Measurements from ENCODE around the gene PCDHGA8.
"Not testable (repeated sequence)": the region's sequence is repeated elsewhere in the genome, so short reads cannot be mapped to it uniquely, and the experiment has no call there.

PCDHGA8 gene

DNA sequence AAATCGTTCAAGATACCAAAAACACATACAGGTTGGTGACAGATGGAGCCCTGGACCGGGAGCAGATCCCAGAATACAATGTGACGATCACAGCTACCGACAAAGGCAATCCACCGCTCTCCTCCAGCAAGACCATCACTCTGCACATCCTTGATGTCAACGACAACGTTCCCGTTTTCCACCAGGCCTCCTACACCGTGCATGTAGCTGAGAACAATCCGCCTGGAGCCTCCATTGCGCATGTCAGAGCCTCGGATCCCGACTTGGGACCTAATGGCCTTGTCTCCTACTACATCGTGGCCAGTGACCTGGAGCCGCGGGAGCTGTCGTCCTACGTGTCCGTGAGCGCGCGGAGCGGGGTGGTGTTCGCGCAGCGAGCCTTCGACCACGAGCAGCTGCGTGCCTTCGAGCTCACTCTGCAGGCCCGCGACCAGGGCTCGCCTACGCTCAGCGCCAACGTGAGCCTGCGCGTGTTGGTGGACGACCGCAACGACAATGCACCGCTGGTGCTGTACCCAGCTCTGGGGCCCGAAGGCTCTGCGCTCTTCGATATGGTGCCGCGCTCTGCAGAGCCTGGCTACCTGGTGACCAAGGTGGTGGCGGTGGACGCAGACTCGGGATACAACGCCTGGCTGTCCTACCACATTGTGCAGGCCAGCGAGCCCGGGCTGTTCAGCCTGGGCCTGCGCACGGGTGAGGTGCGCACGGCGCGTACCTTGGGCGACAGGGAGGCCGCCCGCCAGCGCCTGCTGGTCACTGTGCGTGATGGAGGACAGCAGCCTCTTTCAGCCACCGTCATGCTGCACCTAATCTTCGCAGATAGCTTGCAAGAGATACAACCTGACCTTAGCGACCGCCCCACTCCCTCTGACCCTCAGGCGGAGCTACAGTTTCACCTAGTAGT, 20.6 kb upstream of the PCDHGA8 start:
- no peak for DNase-seq

- DNase-seq: no peak
Measured at GRCh38 chr5:141373673-141374317, 18.6 kb upstream of the PCDHGA8 start, which contains the start of gene PCDHGA6. Gene PCDHGA6 (plus strand): TSS chr5:141373891. CDS start chr5:141374084, 193 bp downstream.

- no peak for DNase-seq
Measured at GRCh38 chr5:141374627-141375026, 17.8 kb upstream of the PCDHGA8 start.

GRCh38 chr5:141375444-141376155, 16.8 kb upstream of the PCDHGA8 start:
- DNase-seq: not testable (repeated sequence)

DNA sequence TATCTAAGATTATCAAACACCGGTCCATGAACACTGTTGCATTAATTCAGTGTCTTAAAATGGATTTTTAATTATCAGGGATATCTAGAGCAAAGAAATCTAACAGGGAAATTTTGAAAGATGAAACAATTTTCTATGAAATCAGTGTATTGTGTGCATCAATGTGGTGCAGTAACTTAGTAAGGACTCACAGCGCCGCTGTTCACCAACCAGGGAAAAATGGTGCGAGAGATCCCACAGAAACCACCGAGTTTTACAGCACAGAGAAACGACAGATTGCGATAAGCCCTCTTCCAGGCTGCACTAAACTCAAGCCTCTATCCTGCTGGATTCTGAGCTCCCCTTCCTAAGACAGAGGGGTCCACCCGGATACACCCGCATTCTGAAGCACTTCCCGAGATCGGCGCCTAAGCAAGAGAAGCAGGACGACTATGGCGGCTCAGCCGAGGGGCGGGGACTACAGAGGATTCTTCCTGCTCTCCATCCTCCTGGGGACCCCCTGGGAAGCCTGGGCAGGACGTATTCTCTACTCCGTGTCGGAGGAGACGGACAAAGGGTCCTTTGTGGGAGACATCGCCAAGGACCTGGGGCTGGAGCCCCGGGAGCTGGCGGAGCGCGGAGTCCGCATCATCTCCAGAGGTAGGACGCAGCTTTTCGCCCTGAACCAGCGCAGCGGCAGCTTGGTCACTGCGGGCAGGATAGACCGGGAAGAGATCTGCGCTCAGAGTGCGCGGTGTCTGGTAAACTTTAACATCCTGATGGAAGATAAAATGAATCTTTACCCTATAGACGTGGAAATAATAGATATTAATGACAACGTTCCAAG, 9.8 kb upstream of the PCDHGA8 start, which contains the start of gene PCDHGA7:
PCDHGA7 (plus strand) TSS at position 274 of the 826 bp plus-strand sequence; CDS start at position 432, 158 bp downstream.
- no peak for DNase-seq

GRCh38 chr5:141383345-141383744, 9.1 kb upstream of the PCDHGA8 start:
- no peak for DNase-seq

DNA sequence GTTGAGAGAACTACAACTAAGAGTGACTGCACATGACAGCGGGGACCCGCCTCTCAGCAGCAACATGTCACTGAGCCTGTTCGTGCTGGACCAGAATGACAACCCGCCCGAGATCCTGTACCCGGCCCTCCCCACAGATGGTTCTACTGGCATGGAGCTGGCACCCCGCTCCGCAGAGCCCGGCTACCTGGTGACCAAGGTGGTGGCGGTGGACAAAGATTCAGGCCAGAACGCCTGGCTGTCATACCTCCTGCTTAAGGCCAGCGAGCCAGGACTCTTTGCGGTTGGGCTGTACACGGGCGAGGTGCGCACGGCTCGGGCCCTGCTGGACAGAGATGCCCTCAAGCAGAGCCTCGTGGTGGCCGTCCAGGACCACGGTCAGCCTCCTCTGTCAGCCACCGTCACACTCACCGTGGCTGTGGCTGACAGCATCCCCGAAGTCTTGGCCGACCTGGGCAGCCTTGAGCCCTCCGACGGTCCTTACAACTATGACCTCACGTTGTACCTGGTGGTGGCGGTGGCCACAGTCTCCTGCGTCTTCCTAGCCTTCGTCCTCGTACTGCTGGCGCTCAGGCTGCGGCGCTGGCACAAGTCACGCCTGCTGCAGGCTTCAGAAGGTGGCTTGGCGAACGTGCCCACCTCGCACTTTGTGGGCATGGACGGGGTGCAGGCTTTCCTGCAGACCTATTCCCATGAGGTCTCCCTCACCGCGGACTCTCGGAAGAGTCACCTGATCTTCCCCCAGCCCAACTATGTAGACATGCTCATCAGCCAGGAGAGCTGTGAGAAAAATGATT, 7.8 kb upstream of the PCDHGA8 start:
- no peak for DNase-seq

GRCh38 chr5:141387557-141388311, 4.7 kb upstream of the PCDHGA8 start, which contains the start of gene PCDHGB4:
Gene PCDHGB4 (plus strand): TSS chr5:141387698. CDS start chr5:141387885, 187 bp downstream.
- peak; percentile 7 to 14 for DNase-seq

DNA sequence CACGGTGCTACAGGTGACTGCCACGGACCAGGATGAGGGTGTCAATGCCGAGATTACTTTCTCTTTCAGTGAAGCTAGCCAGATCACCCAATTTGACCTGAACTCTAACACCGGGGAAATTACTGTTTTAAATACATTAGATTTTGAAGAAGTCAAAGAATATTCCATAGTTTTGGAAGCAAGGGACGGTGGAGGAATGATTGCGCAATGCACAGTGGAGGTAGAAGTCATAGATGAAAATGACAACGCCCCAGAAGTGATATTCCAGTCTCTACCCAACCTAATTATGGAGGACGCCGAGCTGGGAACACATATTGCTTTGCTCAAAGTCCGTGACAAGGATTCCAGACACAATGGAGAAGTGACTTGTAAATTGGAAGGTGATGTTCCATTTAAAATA, 3.8 kb upstream of the PCDHGA8 start:
- no peak for DNase-seq

DNA sequence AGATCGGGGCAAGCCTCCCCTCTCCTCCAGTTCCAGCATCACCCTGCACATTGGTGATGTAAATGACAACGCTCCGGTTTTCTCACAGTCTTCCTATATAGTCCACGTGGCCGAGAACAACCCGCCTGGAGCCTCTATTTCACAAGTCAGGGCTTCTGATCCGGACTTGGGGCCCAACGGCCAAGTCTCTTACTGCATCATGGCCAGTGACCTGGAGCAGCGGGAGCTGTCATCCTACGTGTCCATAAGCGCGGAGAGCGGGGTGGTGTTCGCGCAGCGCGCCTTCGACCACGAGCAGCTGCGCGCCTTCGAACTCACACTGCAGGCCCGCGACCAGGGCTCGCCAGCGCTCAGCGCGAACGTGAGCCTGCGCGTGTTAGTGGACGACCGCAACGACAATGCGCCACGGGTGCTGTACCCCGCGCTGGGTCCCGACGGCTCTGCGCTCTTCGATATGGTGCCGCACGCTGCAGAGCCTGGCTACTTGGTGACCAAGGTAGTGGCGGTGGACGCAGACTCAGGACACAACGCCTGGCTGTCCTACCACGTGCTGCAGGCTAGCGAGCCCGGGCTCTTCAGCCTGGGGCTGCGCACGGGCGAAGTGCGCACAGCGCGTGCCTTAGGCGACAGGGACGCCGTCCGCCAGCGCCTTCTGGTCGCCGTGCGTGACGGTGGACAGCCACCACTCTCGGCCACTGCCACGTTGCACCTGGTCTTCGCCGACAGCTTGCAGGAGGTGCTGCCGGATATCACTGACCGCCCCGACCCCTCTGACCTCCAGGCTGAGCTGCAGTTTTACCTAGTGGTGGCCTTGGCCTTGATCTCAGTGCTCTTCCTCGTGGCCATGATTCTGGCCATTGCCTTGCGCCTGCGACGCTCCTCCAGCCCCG, 3.0 kb upstream of the PCDHGA8 start:
- DNase-seq: no peak

- DNase-seq: no peak
Measured at GRCh38 chr5:141393267-141393666, 834 bp downstream of the PCDHGA8 start.

GRCh38 chr5:141394401-141395187, 2.2 kb downstream of the PCDHGA8 start:
- DNase-seq: not testable (repeated sequence)

- peak; percentile 44 to 49 for DNase-seq
Measured at GRCh38 chr5:141397756-141398551, 5.5 kb downstream of the PCDHGA8 start, which contains the start of gene PCDHGB5. Gene PCDHGB5 (plus strand): TSS chr5:141397947. CDS start chr5:141398128, 181 bp downstream.

DNA sequence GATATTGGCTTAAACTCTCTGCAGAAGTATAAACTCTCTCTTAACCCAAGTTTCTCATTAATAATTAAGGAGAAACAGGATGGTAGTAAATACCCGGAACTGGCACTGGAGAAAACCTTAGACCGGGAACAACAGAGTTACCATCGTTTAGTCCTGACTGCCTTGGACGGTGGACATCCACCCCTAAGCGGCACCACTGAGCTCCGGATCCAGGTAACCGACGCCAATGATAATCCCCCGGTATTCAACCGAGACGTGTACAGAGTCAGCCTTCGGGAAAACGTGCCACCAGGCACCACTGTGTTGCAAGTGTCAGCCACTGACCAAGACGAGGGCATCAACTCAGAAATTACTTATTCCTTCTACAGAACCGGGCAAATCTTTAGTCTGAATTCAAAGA, 6.2 kb downstream of the PCDHGA8 start:
- DNase-seq: no peak

GRCh38 chr5:141399555-141400258, 7.3 kb downstream of the PCDHGA8 start:
- no peak for DNase-seq

GRCh38 chr5:141402553-141403243, 10.3 kb downstream of the PCDHGA8 start, which contains the start of gene PCDHGA9:
Gene PCDHGA9 (plus strand): TSS chr5:141402778. CDS start chr5:141402953, 175 bp downstream.
- peak; percentile 11 to 36 for DNase-seq

Measured in inflammatory macrophage treated with lipopolysaccharide for 1 hour (primary cell).